Measurements from ENCODE around the gene ADRA1B.

- no peak for TF ChIP-seq POLR2AphosphoS5 (IDR thresholded peaks at IDR 0.05)
- TF ChIP-seq CTCF (IDR thresholded peaks at IDR 0.05) = no peak
- TF ChIP-seq POLR2A (IDR thresholded peaks at IDR 0.05) = no peak
- TF ChIP-seq EP300 (IDR thresholded peaks at IDR 0.05) = no peak
These were observed 47.7 kb downstream of the ADRA1B start for GRCh38 chr5:159963935-159964334.
